CD14-positive monocyte (primary cell): ENCODE measurements around the gene FANCC. TPM values are rescaled to one million over a fixed set of nuclear protein-coding genes. Genes with fewer than 3 reads are reported as not detected.
A peak's percentile ranks its signal among the peaks of the same experiment; 100 is the strongest.

Source experiments
- DNase-seq, 3 donors: peaks; one replicate each; pipeline ENCODE4 v3.0.0-alpha.2; 2011 to 2022
- H2AFZ ChIP-seq: 2 replicates; pipeline ENCODE4 v1.6.0; 2012; ENCODE audit warnings: mild to moderate bottlenecking, low read depth, low read length, inconsistent platforms; ENCODE audit not compliant: insufficient read depth, poor library complexity, severe bottlenecking
- H3K27ac ChIP-seq, 2 donors: 1 replicate in 1 of 2; 2 replicates in 1 of 2; pipeline ENCODE4 v1.5.1; 2012 to 2013; ENCODE audit warnings: low read length in 2 of 2, control low read depth in 1 of 2, inconsistent platforms in 1 of 2, low read depth in 1 of 2, mild to moderate bottlenecking in 1 of 2
- H3K27me3 ChIP-seq, 2 donors: one replicate each; pipeline versions ENCODE4 v1.6.0 to v1.6.1; 2011 to 2013; ENCODE audit warnings: low read length in 2 of 2; ENCODE audit not compliant: control insufficient read depth in 2 of 2, insufficient read depth in 2 of 2
- H3K36me3 ChIP-seq, 2 donors: replicated peaks in 1 of 2; 1 replicate in 1 of 2; 2 replicates in 1 of 2; pipeline versions ENCODE4 v1.5.1 to v1.6.1; 2012 to 2013; ENCODE audit warnings: low read length in 2 of 2, control low read depth in 1 of 2, inconsistent platforms in 1 of 2, mild to moderate bottlenecking in 1 of 2; ENCODE audit not compliant: insufficient read depth in 2 of 2, control insufficient read depth in 1 of 2
- H3K4me1 ChIP-seq, 2 donors: 1 replicate in 1 of 2; 2 replicates in 1 of 2; pipeline versions ENCODE4 v1.5.1 to v1.6.1; 2012 to 2013; ENCODE audit warnings: low read length in 2 of 2, control low read depth in 1 of 2, inconsistent platforms in 1 of 2, mild to moderate bottlenecking in 1 of 2, moderate library complexity in 1 of 2; ENCODE audit not compliant: insufficient read depth in 2 of 2, control insufficient read depth in 1 of 2
- H3K4me2 ChIP-seq: replicated peaks from 2 replicates; pipeline ENCODE3; 2012; ENCODE audit warnings: low read length, moderate library complexity, mild to moderate bottlenecking; ENCODE audit not compliant: poor library complexity, severe bottlenecking; ENCODE audit errors: extremely low read depth
- H3K4me3 ChIP-seq, 3 experiments: fragments of 200-600 bp in 1 of 3; sonication (generic) in 1 of 3; replicated peaks in 1 of 3; 1 replicate in 2 of 3; 2 replicates in 1 of 3; pipeline ENCODE4 v1.5.1; 2011 to 2013; ENCODE audit warnings: low read length in 3 of 3, mild to moderate bottlenecking in 3 of 3, control low read depth in 2 of 3, low read depth in 2 of 3, inconsistent platforms in 1 of 3, moderate library complexity in 1 of 3
- H3K79me2 ChIP-seq: 2 replicates; pipeline ENCODE4 v1.6.0; 2012; ENCODE audit warnings: mild to moderate bottlenecking, control low read depth, inconsistent platforms, low read length, moderate library complexity; ENCODE audit not compliant: insufficient read depth
- H3K9ac ChIP-seq: 2 replicates; pipeline ENCODE4 v1.6.0; 2017; ENCODE audit warnings: low read length, mild to moderate bottlenecking; ENCODE audit not compliant: insufficient read depth, poor library complexity, severe bottlenecking
- H3K9me3 ChIP-seq, 2 donors: replicated peaks in 1 of 2; 1 replicate in 1 of 2; 2 replicates in 1 of 2; pipeline versions ENCODE4 v1.5.1 to v1.6.1; 2012 to 2013; ENCODE audit warnings: low read length in 2 of 2, control low read depth in 1 of 2; ENCODE audit not compliant: control insufficient read depth in 1 of 2, insufficient read depth in 1 of 2
- H4K20me1 ChIP-seq: 2 replicates; pipeline ENCODE4 v1.6.0; 2012; ENCODE audit warnings: mild to moderate bottlenecking, low read length, control low read depth, moderate library complexity; ENCODE audit not compliant: insufficient read depth
- H3K27ac Mint-ChIP-seq, 7 donors: one replicate each; pipeline ENCODE4 v1.8.0; 2020; ENCODE audit warnings: mild to moderate bottlenecking in 7 of 7, mixed read lengths in 7 of 7, moderate library complexity in 6 of 7, inconsistent platforms in 2 of 7
- H3K27me3 Mint-ChIP-seq, 3 donors: one replicate each; pipeline ENCODE4 v1.8.0; 2021 to 2022; ENCODE audit warnings: low read depth in 3 of 3, mild to moderate bottlenecking in 3 of 3, mixed read lengths in 3 of 3, moderate library complexity in 3 of 3, inconsistent platforms in 1 of 3
- H3K36me3 Mint-ChIP-seq, 2 donors: one replicate each; pipeline ENCODE4 v1.8.0; 2020; ENCODE audit warnings: mixed read lengths in 2 of 2, inconsistent platforms in 1 of 2, mild to moderate bottlenecking in 1 of 2
- H3K4me1 Mint-ChIP-seq: one replicate; pipeline ENCODE4 v1.8.0; 2020; ENCODE audit warnings: mild to moderate bottlenecking, mixed read lengths
- H3K4me3 Mint-ChIP-seq, 2 donors: one replicate each; pipeline ENCODE4 v1.8.0; 2020; ENCODE audit warnings: mild to moderate bottlenecking in 2 of 2, mixed read lengths in 2 of 2, moderate library complexity in 1 of 2
- H3K9me3 Mint-ChIP-seq, 7 donors: one replicate each; pipeline ENCODE4 v1.8.0; 2020 to 2022; ENCODE audit warnings: mixed read lengths in 7 of 7, mild to moderate bottlenecking in 6 of 7, moderate library complexity in 6 of 7, inconsistent platforms in 2 of 7
- CTCF ChIP-seq: fragments of 200-600 bp; IDR thresholded peaks from one replicate; pipeline ENCODE4 v1.8.0; 2022; ENCODE audit warnings: antibody characterized with exemption, mild to moderate bottlenecking
- WGBS: methylation state at CpG from one replicate; pipeline ENCODE4 v1.1.5; 2013; ENCODE audit warnings: missing lambda C conversion rate; ENCODE audit not compliant: insufficient coverage; 5-methylcytosine and 5-hydroxymethylcytosine counted together
- intact Hi-C, 2 donors: fragments of 100-400 bp; cut with micrococcal nuclease; formaldehyde crosslinking; loops; one replicate each; pipeline versions ENCODE4 v1.15.0 to v1.15.1; 2023
- polyA plus RNA-seq, 3 donors: library from polyadenylated mRNA; depleted of rRNA in 1 of 3; unstranded in 2 of 3; stranded (reverse) in 1 of 3; fragments of 300-500 nt in 2 of 3; fragments of >200 nt in 1 of 3; fragmentation: Illumina TruSeq in 2 of 3; gene quantifications; 1 replicate in 2 of 3; 2 replicates in 1 of 3; pipeline ENCODE4 v1.2.3, GENCODE V29; 2012 to 2021

The FANCC gene
- polyA plus RNA-seq, 3 donors = 1.2 to 2.2 (median 1.5) TPM

DNA sequence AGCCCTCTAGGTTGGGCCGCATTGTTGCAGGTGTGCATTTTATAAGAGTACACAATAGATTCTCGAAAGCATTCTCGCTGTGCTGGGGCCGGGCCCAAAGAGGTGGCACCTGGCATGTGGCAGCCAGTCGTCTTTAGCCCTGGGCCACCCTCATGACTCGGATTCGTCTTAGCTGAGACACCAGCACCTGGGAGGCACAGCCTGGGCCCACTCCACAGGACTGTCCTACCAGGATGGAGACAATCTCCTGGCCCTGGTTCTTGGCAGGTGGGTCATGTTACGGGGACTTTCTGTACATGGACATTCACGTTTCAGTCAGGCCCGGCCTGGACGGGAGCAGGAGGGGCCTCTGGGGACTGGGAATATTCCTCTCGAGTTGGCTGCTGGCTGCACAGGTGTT, 212.5 kb downstream of the FANCC start:
- no peak overlapping the region for H3K9ac ChIP-seq
- no peak for DNase-seq
- Mint-ChIP-seq H3K27me3 (no peaks in the 10 kb centered on the region), H3K9me3 (no peaks in the 10 kb centered on the region), H3K27ac (peak overlapping the region in 1 of 7 donors; percentile 46), H3K36me3 (peaks cover 18 to 25% of the 10 kb centered on the region in 2 donors), H3K4me3 (no peak overlapping the region), H3K4me1 (no peaks in the 10 kb centered on the region)
- no peak overlapping the region for H3K27ac ChIP-seq
- no peak overlapping the region for H2AFZ ChIP-seq
- no peaks in the 10 kb centered on the region for H3K4me1 ChIP-seq
- no peak overlapping the region for H3K4me3 ChIP-seq
- H3K27me3 ChIP-seq = no peaks in the 10 kb centered on the region
- H3K9me3 ChIP-seq = no peaks in the 10 kb centered on the region
- no peak overlapping the region for H3K4me2 ChIP-seq
- TF ChIP-seq CTCF = no peak
- WGBS = 98% methylated on average over 9 of the region's 12 CpGs
- H4K20me1 ChIP-seq = no peaks in the 10 kb centered on the region
- H3K36me3 ChIP-seq = peaks cover 0 to 12% of the 10 kb centered on the region in 2 donors
- H3K79me2 ChIP-seq = no peaks in the 10 kb centered on the region
- intact Hi-C loops = no loop called here

- Histone ChIP-seq H3K4me2 (no peak overlapping the region), H3K27ac (no peak overlapping the region), H2AFZ (no peak overlapping the region), H3K79me2 (no peaks in the 10 kb centered on the region), H4K20me1 (no peaks in the 10 kb centered on the region), H3K9me3 (no peaks in the 10 kb centered on the region), H3K4me3 (no peak overlapping the region), H3K9ac (no peak overlapping the region), H3K36me3 (peaks cover 0 to 16% of the 10 kb centered on the region in 2 donors), H3K4me1 (no peaks in the 10 kb centered on the region), H3K27me3 (no peaks in the 10 kb centered on the region)
- Mint-ChIP-seq H3K4me1 (no peaks in the 10 kb centered on the region), H3K27ac (peak overlapping the region in 1 of 7 donors; percentile 46), H3K9me3 (no peaks in the 10 kb centered on the region), H3K36me3 (peaks cover 18 to 22% of the 10 kb centered on the region in 2 donors), H3K27me3 (no peaks in the 10 kb centered on the region), H3K4me3 (no peak overlapping the region)
- 93% methylated on average over 5 of the region's 8 CpGs for WGBS
- no peak for TF ChIP-seq CTCF
- no peak for DNase-seq
- intact Hi-C loops = no loop called here
These were observed 212.9 kb downstream of the FANCC start for GRCh38 chr9:95104581-95104960.
